Epithelial cell of proximal tubule (primary cell): ENCODE measurements around the gene CDK12. TPM values are rescaled to one million over a fixed set of nuclear protein-coding genes. Genes with fewer than 3 reads are reported as not detected.
A peak's percentile ranks its signal among the peaks of the same experiment; 100 is the strongest.

Experiments used
- DNase-seq: peaks from one replicate; pipeline ENCODE4 v3.0.0-alpha.2; 2011; ENCODE audit warnings: low read depth
- H3K4me3 ChIP-seq: 2 replicates; pipeline ENCODE4 v1.5.1; 2011; ENCODE audit warnings: low read depth, mild to moderate bottlenecking, low read length
- CTCF ChIP-seq: conservative IDR thresholded peaks from 2 replicates; pipeline ENCODE4 v1.5.1; 2012; ENCODE audit warnings: low read depth, mild to moderate bottlenecking, low read length
- total RNA-seq: library from RNA; depleted of rRNA; stranded (reverse); fragments of >200 nt; gene quantifications from 2 replicates; pipeline ENCODE4 v1.2.3, GENCODE V29; 2015

The CDK12 gene
- total RNA-seq, 1 donor from 2014 or later, result 13.5 TPM

- H3K4me3 ChIP-seq, result no peak overlapping the region
- TF ChIP-seq CTCF, result no peak
- DNase-seq, result no peak
Measured at GRCh38 chr17:39508987-39509386, 47.7 kb downstream of the CDK12 start.

- H3K4me3 ChIP-seq, result no peak overlapping the region
- TF ChIP-seq CTCF, result no peak
- DNase-seq, result no peak
Measured at GRCh38 chr17:39513309-39513708, 52.0 kb downstream of the CDK12 start.

DNA sequence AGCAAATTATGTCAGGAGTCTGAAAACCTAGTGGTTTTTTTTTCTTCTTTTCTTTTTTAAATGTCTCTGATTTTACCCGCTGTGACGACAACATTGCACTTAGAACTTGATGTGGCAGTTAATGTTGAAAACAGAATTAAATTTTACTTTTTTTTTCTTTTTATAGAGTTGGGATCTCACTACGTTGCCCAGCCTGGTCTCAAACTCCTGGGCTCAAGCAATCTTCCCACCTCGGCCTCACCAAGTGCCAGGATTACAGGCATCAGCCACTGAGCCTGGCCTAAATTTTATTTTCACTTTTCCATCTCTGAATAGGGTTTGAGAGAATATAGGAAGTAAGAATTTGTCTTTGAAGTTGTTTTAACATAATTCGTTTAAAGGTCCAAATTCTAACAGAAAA, 52.6 kb downstream of the CDK12 start:
- TF ChIP-seq CTCF, result no peak
- H3K4me3 ChIP-seq, result no peak overlapping the region
- no peak for DNase-seq

DNA sequence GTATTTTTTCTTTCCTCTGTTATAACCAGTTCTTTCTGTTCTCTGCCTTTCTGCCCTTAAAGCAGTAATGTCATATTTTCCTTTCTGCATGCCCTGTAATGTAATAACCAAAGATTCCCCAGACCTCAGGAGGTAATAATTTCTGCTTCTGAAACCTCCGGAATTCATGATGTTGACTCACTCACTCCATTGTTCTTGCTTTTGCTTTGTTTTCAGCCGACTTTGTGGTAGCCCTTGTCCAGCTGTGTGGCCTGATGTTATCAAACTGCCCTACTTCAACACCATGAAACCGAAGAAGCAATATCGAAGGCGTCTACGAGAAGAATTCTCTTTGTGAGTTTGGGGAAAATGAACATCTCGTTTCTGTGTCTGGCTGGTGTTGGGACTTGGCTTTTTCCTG, 55.9 kb downstream of the CDK12 start:
- H3K4me3 ChIP-seq, result no peak overlapping the region

GRCh38 chr17:39525801-39526506, 64.7 kb downstream of the CDK12 start:
- H3K4me3 ChIP-seq, result no peak overlapping the region
- no peak for TF ChIP-seq CTCF
- no peak for DNase-seq

More for the DNA sequence above, 55.9 kb downstream of the CDK12 start:
- TF ChIP-seq CTCF, result no peak
- DNase-seq, result peak; percentile 4

DNA sequence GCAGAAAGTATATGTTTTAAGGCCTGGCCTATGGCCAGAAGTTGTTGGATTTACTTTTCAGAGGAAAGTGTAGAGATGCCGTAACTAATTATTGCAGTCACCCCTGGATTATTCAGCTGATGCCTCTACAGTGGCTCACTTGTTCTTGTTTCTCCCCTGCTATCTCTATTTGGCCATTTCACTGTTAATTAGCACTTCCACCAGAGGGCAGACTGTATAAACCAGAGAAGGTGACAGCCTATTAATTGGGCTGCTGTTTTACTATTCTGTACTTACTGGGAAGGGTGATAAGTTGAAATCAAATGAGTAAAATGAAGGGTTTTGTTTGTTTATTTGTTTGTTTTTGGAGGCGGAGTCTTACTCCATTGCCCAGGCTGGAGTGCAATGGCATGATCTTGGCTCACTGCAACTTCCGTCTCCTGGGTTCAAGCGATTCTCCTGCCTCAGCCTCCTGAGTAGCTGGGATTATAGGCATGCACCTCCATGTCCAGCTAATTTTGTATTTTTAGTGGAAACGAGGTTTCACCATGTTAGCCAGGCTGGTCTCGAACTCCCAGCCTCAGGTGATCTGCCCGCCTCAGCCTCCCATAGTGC, 66.0 kb downstream of the CDK12 start:
- no peak overlapping the region for H3K4me3 ChIP-seq
- TF ChIP-seq CTCF, result peak; percentile 69
- DNase-seq, result no peak

GRCh38 chr17:39529455-39529854, 68.2 kb downstream of the CDK12 start:
- no peak for DNase-seq
- no peak overlapping the region for H3K4me3 ChIP-seq
- no peak for TF ChIP-seq CTCF
